PC-9 (cell line): Measurements from ENCODE around the gene RALGPS1. TPM values are rescaled to one million over a fixed set of nuclear protein-coding genes. Genes with fewer than 3 reads are reported as not detected.
"Not testable (repeated sequence)": the region's sequence is repeated elsewhere in the genome, so short reads cannot be mapped to it uniquely, and the experiment has no call there.

Experiments used
- BruUV-seq: library from RNA; stranded (reverse); fragments of 400-500 nt; replicated peaks from 2 replicates; lab custom pipeline; 2021; lab: Mats Ljungman, UMichigan
- CTCF ChIA-PET: fragments of 300-600 bp; sonication (Branson Sonifier 250); formaldehyde crosslinking; loops from one replicate; lab custom pipeline; 2022; ENCODE audit warnings: antibody characterized with exemption; lab: Charles Lee
- POLR2A ChIA-PET: fragments of 300-600 bp; sonication (Branson Sonifier 250); formaldehyde crosslinking; loops from one replicate; lab custom pipeline; 2022; ENCODE audit warnings: antibody characterized with exemption; ENCODE audit not compliant: unreplicated experiment; lab: Charles Lee
- DNase-seq, 2 experiments: peaks; one replicate each; pipeline versions ENCODE4 v3.0.0 to v3.0.0-alpha.2; 2015 to 2022; ENCODE audit warnings: mixed read lengths in 1 of 2
- H2AFZ ChIP-seq: fragments of 200-600 bp; sonication (generic); 2 replicates; pipeline ENCODE4 v1.8.1; 2017; ENCODE audit warnings: antibody characterized with exemption
- H3F3A ChIP-seq: fragments of 200-600 bp; sonication (generic); 2 replicates; pipeline ENCODE4 v1.8.1; 2017; ENCODE audit warnings: antibody characterized with exemption, mild to moderate bottlenecking, low read depth; ENCODE audit not compliant: insufficient read depth
- H3K27ac ChIP-seq: fragments of 200-600 bp; sonication (generic); 2 replicates; pipeline ENCODE4 v1.6.1; 2016; ENCODE audit warnings: mixed run types
- H3K27me3 ChIP-seq: fragments of 200-600 bp; sonication (generic); 2 replicates; pipeline ENCODE4 v1.6.1; 2016; ENCODE audit warnings: low read depth, mixed run types; ENCODE audit not compliant: insufficient read depth
- H3K36me3 ChIP-seq: fragments of 200-600 bp; sonication (generic); 2 replicates; pipeline ENCODE4 v1.6.1; 2016; ENCODE audit warnings: low read depth, mixed run types
- H3K4me1 ChIP-seq: fragments of 200-600 bp; sonication (generic); replicated peaks from 2 replicates; pipeline ENCODE4 v1.6.1; 2016; ENCODE audit warnings: mixed run types; ENCODE audit not compliant: insufficient read depth
- H3K4me2 ChIP-seq: fragments of 200-600 bp; sonication (generic); 2 replicates; pipeline ENCODE4 v1.6.1; 2017; ENCODE audit warnings: mixed run types
- H3K4me3 ChIP-seq: fragments of 200-600 bp; sonication (generic); 2 replicates; pipeline ENCODE4 v1.6.1; 2016; ENCODE audit warnings: mixed run types
- H3K79me2 ChIP-seq: fragments of 200-600 bp; sonication (generic); 2 replicates; pipeline ENCODE4 v1.6.1; 2017; ENCODE audit warnings: low read depth, mixed run types
- H3K9me2 ChIP-seq: fragments of 200-600 bp; sonication (generic); 2 replicates; pipeline ENCODE4 v1.8.1; 2017; ENCODE audit warnings: mild to moderate bottlenecking; ENCODE audit not compliant: insufficient read depth
- H3K9me3 ChIP-seq: fragments of 200-600 bp; sonication (generic); 2 replicates; pipeline ENCODE4 v1.8.1; 2016; ENCODE audit warnings: low read depth; ENCODE audit not compliant: insufficient read depth
- H4K20me1 ChIP-seq: fragments of 200-600 bp; sonication (generic); 2 replicates; pipeline ENCODE4 v1.8.1; 2017; ENCODE audit not compliant: insufficient read depth
- CTCF ChIP-seq: fragments of 200-600 bp; sonication (generic); conservative IDR thresholded peaks from 2 replicates; pipeline ENCODE4 v1.6.1; 2017; ENCODE audit warnings: mixed run types, antibody characterized with exemption, mild to moderate bottlenecking, moderate library complexity
- EZH2 ChIP-seq: fragments of 200-600 bp; sonication (generic); IDR thresholded peaks from 2 replicates; pipeline ENCODE4 v1.8.0; 2017; ENCODE audit warnings: antibody characterized with exemption, low read depth
- intact Hi-C: fragments of 100-400 bp; cut with micrococcal nuclease; formaldehyde crosslinking; loops from one replicate; pipeline ENCODE4 v1.10.0; 2022; ENCODE audit not compliant: unreplicated experiment
- total RNA-seq: library from RNA; stranded (reverse); gene quantifications from 2 replicates; pipeline ENCODE4 v1.2.3, GENCODE V29; 2021

Gene RALGPS1
- total RNA-seq, 1 experiment from 2014 or later, result 23.3 TPM

GRCh38 chr9:127143920-127144465, 229.4 kb downstream of the RALGPS1 start:
- ChIA-PET CTCF (no interaction called here), POLR2A (no interaction called here)
- no TSS peak for BruUV-seq
- DNase-seq, result no peak
- H3K27ac ChIP-seq, result no peak overlapping the region
- no peak overlapping the region for H3K4me3 ChIP-seq
- intact Hi-C loops, result no loop called here
- no peak overlapping the region for H3K4me2 ChIP-seq
- H2AFZ ChIP-seq, result no peak overlapping the region
- H3K79me2 ChIP-seq, result no peaks in the 10 kb centered on the region
- no peaks in the 10 kb centered on the region for H3K27me3 ChIP-seq
- no peaks in the 10 kb centered on the region for H3K9me2 ChIP-seq
- no peaks in the 10 kb centered on the region for H3K9me3 ChIP-seq
- H3F3A ChIP-seq, result 0 out of 2 replicates have a peak, but pooled peaks cover 3% of the 10 kb centered on the region
- no peaks in the 10 kb centered on the region for H4K20me1 ChIP-seq
- TF ChIP-seq CTCF (no peak), EZH2 (no peak)
- H3K36me3 ChIP-seq, result no peaks in the 10 kb centered on the region
- no peaks in the 10 kb centered on the region for H3K4me1 ChIP-seq

- Histone ChIP-seq H3K79me2 (no peaks in the 10 kb centered on the region), H3K4me1 (no peaks in the 10 kb centered on the region), H4K20me1 (no peaks in the 10 kb centered on the region), H3F3A (0 out of 2 replicates have a peak, but pooled peaks cover 3% of the 10 kb centered on the region), H3K4me3 (no peak overlapping the region), H3K36me3 (no peaks in the 10 kb centered on the region), H3K27ac (no peak overlapping the region), H3K9me2 (no peaks in the 10 kb centered on the region), H2AFZ (no peak overlapping the region), H3K9me3 (no peaks in the 10 kb centered on the region), H3K4me2 (no peak overlapping the region), H3K27me3 (no peaks in the 10 kb centered on the region)
- TF ChIP-seq CTCF (no peak), EZH2 (no peak)
- BruUV-seq, result no TSS peak
- POLR2A ChIA-PET, result no interaction called here
- intact Hi-C loops, result no loop called here
- CTCF ChIA-PET, result no interaction called here
- DNase-seq, result no peak
Observed at GRCh38 chr9:127144670-127145445, 230.3 kb downstream of the RALGPS1 start.

GRCh38 chr9:127146841-127147240, 232.3 kb downstream of the RALGPS1 start:
- H3F3A ChIP-seq, BruUV-seq, H3K36me3 ChIP-seq, H3K27me3 ChIP-seq, POLR2A ChIA-PET, H4K20me1 ChIP-seq, H3K9me2 ChIP-seq, H3K9me3 ChIP-seq, H3K4me3 ChIP-seq, H3K4me1 ChIP-seq, CTCF ChIA-PET, intact Hi-C loops, H3K4me2 ChIP-seq, H3K27ac ChIP-seq, H3K79me2 ChIP-seq, H2AFZ ChIP-seq, DNase-seq: not testable (repeated sequence)
